ENCODE results near the gene TLX1. TPM values are rescaled to one million over a fixed set of nuclear protein-coding genes. Genes with fewer than 3 reads are reported as not detected.
A peak's percentile ranks its signal among the peaks of the same experiment; 100 is the strongest.

Gene TLX1
- total RNA-seq, 1 donor from 2014 or later, result not detected

DNA sequence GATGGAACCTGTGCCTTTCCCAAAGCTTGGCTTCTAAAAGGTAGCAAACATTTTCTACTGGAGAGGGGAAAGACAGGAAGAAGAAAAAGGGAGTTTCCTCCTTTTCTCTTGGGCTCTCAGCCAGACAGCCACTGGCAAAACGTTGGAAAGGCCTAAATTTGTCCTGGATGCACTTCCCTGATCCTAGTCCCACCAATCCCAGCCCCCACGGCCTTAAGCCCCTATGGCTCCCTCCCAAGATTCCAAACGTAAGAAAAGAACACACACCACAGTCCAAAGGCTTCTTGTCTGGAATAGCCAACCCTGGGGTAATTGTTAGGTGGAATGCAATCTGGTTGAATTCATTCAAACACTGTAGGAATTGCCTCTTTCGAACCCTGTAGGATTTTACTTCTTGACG, 959 bp upstream of the TLX1 start:
- ATAC-seq (ENCODE audit: poor library complexity), result no peak
- DNase-seq, result no peak
- intact Hi-C loops (cut with DNase I), result no loop called here

DNA sequence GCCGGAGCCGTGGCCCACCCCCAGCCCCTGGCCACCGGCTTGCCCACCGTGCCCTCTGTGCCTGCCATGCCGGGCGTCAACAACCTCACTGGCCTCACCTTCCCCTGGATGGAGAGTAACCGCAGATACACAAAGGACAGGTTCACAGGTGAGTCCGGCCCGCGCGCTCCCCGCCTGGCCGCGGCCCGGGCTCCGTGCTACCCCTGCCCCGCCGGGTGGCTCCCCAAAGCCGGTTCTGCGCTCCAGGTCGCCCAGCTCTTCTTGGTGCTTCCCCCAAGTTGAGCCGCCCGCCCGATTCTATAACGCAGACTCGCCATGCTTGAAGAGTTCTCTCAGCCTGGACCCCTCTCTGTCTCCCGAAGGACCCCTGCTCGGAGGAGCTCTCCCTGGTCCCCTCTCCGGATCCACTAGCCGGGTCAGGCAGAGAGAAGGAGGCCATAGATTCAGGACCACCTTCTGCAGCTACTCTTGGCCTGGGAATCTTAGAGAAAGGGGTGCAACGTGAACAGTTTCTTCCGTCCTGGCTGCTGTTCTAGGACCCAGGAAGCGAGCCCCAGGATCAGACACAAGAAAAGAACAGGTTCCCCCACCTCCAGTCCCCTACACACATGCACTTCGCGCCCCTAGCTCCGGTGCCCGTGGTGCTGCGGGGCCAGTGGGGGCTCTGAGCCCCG, 999 bp downstream of the TLX1 start:
- intact Hi-C loops (cut with DNase I), result no loop called here
- DNase-seq (no peak), ATAC-seq (ENCODE audit: poor library complexity) (no peak)

DNA sequence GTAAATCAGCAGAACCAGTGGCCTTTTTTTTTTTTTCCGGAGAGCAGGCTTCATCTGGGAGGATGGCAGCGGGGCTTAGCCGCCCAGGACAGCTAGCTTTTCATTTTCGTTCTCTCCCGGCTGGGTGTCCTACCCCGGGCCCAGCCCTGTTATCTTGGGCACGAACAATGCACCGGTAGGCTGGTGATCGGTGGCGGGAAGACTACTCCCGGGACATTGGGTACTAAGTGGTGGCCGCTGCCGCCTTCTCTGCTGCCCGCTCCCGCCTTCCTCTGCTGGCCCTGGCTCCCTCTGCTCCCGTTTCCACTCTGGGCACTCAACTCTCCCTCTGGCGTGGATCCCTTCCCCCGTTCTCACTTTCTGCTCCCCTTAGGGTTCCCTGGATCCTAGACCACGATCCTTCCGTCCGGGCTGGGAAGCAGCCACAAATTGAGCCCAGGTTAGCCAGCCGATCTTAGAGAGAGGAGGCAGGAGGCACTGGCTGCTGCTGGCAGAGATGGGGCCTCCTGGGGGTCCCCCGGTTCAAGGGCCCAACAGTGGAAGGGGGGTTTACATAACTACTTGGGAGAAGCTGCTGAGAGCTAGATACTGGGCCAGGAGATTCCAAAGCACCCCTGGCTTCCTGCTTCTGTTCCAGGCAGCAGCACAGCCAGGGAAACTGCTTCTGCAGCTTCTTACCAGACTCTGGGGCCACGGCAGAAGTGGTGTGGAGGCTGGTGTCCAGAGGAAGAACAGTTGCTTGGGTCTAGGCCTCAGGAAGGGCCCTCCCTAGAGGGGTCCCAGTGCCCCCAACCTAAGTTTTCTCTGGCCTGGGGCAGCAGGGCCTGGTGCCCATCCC, 1.8 kb downstream of the TLX1 start:
- ATAC-seq (ENCODE audit: poor library complexity) (no peak), DNase-seq (no peak)
- intact Hi-C loops (cut with DNase I), result no loop called here

DNA sequence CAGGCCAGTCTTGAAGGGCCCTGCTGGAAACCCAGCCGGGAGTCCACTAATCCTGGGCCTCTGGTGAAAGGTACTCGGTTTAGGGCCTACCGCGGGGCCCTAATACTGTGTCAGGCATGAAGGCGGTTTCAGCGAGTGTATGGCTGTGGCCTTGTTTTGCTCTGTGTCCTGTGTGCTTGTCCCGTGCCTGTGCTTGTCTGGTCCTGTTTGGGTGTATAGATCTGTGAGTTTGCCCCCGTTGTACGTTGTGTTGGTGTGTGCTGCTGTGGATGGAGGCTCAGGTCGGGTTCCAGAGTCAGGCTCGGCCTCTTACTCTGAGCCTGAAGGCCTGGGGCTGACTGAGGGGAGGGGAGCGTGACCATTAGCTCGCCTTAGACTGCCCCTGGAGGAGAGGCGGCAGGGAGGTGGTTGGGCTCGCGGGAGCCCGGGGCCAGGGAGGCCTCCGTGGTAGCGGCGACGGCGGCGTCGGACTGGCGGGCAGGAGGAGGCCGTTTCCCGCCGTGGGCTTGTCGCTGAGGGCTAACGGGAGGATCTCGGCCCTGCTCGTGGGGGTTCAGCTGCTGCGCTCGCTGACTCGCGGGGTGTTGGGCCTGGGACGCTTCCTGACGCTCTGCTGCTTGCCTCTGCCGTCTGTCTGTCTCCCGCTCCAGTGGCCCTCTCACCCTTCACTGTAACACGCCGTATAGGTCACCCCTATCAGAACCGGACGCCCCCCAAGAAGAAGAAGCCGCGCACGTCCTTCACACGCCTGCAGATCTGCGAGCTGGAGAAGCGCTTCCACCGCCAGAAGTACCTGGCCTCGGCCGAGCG, 2.6 kb downstream of the TLX1 start:
- ATAC-seq (ENCODE audit: poor library complexity) (no peak), DNase-seq (no peak)
- intact Hi-C loops (cut with DNase I), result no loop called here

DNA sequence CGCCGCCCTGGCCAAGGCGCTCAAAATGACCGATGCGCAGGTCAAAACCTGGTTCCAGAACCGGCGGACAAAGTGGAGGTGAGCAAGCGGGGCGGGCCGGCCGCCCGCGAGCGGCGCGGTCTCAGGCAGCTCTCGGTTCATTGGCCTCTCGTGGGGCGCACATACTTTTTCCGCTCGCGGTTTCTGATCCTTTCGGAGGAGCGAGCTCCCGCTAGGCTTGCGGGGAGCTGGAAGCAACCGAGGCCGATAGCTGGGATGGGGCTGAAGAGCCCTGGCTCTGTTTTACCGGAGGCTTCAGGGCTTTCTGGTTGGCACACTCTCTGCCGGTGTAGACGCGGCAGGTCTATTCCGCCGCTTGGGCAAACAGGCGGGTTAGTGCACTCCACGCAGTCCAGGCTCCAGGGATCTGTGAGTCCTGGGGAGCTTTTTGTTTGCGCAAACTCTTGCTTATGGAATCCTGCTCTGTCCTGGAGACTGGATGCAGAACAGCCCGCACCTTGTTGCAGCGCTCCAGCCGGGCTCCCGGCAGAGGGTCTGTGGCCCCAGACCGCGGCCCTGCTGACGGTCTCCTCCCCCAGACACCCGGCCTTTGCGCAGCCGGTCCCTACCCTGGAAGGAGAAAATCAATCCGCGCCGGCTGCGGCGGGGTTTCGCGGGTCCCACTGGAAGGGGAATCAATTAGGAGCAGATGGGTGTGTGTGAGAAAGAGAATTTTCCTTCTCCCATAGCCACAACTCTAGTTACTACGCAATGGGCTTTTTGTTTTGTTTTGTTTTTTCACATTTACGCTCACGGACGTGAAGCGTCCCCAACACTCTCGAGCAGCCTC, 3.4 kb downstream of the TLX1 start:
- DNase-seq (no peak), ATAC-seq (ENCODE audit: poor library complexity) (no peak)
- intact Hi-C loops (cut with DNase I), result no loop called here

DNA sequence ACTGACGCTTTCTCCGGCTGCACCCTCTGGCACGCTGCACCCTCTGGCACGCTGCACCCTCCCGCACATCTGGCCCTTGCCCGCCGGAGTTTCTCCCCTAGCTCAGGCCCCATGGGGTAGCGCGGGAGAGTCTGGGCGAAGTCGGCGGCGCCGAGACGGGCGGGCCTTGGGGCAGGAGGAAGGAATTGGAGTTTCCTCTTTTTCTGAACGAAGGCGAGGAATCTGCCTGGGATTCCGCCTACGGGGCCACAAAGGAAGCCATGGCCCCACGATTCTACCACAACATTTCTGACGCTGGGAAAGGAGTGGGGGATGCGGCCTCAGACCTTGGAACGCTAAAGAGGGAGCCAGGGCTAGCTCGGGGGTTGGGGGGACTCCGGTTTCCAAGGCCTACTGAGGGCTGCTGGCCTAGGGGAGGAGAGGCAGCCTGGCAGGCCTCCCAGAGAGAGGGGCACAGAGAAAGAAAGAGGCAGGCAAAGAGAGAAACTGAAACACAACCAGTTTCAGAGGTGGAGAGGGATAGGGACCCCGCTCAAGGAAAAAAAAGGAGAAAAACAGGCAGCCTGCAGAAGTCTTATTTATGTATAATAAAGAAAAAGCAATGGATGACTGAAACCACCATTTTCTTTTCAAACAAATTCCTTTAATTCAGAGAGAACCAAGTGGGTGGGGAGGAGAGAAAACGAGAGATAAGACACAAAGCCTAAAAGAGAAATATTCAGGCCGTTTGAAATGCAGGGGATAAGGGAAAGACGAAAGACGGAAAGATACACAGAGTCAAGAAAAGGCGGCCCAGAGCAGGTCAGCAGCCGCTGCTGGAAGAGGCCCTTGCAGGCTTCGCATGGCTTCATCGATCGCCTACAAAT, 4.3 kb downstream of the TLX1 start:
- intact Hi-C loops (cut with DNase I), result no loop called here
- ATAC-seq (ENCODE audit: poor library complexity) (no peak), DNase-seq (no peak)

DNA sequence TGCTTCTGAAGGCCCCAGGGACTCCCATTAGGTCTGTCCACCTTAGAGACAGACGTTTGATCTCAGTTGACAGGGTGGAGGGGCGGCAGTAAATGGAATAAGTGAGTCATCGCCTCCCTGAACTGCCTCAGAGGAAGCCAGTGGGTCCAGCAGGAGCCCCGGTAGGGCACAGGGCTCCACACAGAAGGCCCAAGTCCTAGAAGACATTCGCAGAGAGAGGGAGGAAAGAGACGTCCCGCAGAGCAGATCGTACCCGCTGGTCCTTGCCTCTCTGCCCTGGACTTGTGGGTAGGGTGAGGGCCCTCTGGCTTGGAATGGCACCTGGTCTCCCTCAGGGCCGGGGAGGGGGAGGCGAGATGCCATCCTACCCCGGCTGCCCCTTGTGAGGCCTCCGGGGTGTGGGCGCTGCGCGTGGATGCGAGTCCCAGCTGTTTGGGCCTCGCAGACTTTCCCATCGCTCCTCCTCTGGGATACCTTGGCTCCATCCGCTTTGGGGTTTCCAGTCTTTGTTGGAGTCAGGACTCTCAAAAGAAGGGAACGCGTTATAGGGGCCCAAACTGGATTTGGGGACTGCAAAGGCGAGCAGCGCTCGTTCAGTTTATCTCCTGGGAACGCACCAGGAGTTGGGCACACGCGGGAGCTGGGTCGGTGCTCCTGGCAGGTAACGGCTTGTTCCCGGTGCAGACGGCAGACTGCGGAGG, 5.1 kb downstream of the TLX1 start:
- intact Hi-C loops (cut with DNase I), result no loop called here
- ATAC-seq (ENCODE audit: poor library complexity), result no peak

DNA sequence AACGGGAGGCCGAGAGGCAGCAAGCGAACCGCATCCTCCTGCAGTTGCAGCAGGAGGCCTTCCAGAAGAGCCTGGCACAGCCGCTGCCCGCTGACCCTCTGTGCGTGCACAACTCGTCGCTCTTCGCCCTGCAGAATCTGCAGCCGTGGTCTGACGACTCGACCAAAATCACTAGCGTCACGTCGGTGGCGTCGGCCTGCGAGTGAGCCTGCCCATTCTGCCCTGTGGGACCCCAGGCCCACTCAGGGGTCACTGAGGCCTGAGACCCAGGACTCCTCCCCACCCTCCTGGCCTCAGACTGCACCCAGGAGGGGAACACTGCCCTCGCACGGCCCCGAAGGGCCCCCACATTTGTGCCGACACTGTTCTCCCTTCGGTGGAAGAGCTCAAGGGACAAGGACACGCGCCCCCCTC, 5.6 kb downstream of the TLX1 start:
- intact Hi-C loops (cut with DNase I), result no loop called here
- ATAC-seq (ENCODE audit: poor library complexity) (no peak), DNase-seq (no peak)

More for the DNA sequence above, 5.1 kb downstream of the TLX1 start:
- no peak for DNase-seq

DNA sequence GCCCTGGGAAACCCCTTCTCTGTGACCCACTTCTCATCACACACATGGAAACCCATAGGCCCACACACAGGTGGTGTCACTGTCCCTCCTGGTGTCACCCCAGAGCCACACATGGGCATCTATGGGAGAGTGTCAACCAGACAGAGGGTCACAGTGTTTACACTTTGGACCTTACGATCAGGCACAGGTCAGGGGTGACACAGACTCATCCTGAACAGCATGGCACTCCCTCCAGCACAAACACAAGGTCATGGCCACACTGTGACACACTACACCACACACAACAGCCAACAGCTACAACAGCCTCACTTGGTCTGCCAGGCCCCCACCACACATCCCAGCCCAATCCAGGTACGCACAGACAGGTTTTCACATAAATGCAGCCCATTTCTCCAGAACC, 6.2 kb downstream of the TLX1 start:
- intact Hi-C loops (cut with DNase I), result no loop called here
- no peak for ATAC-seq (ENCODE audit: poor library complexity)

DNA sequence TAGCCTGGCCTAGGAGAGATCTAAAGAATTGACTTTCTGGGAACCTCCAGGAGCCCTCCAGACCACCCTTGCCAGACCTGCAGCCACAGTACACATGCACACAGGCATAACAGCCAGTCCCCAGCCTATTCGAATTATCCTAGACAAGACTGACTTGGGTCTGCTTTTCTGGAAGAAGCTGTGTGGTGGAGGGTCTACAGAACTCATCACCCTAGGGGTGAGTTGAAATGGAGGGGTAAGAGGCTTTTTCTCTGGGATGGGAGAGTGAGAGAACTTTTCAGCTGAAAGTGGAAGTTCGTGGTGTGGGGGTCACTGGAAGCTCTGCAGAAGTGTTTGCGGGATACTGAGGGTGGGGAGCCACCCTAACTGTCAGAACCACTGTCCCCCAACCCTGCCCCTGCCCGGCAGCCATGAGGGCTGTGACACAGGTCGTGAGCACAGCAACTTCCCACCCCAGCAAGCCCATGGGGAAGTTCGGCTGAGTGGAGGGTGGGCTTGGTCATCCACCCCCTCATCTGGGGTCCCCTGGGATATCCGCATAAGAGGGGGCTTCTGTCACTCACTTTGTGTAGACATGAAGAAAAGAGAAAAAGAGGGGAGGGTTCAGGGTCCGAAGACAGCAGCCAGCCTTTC, 7.8 kb downstream of the TLX1 start:
- intact Hi-C loops (cut with DNase I), result no loop called here
- DNase-seq (no peak), ATAC-seq (ENCODE audit: poor library complexity) (no peak)

More for the DNA sequence above, 6.2 kb downstream of the TLX1 start:
- DNase-seq, result no peak

DNA sequence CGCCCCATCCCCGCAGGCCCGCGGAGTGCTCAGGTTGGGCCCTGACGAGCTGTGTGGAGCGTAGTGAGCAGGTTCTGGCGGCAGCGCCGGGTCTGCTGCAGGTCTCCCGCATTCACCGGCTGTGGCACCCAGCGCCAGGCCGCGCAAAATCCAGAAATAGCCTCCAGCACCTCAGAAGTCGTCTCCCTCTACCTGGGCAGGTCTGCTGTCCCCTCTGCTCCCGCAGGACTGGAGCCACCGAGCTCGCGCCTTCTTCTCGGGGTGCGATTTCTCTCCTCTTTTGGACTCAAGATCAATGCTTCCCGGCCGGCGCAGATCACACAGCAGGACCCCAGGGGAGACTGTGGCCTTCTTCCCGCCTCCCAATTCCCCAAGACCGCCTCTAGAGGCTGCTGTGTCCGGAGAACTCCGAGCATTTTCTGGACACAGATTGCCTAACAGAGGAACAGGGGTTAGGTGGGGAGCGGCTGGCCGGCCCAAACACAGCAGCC, 8.4 kb downstream of the TLX1 start:
- intact Hi-C loops (cut with DNase I), result no loop called here
- ATAC-seq (ENCODE audit: poor library complexity) (no peak), DNase-seq (no peak)

DNA sequence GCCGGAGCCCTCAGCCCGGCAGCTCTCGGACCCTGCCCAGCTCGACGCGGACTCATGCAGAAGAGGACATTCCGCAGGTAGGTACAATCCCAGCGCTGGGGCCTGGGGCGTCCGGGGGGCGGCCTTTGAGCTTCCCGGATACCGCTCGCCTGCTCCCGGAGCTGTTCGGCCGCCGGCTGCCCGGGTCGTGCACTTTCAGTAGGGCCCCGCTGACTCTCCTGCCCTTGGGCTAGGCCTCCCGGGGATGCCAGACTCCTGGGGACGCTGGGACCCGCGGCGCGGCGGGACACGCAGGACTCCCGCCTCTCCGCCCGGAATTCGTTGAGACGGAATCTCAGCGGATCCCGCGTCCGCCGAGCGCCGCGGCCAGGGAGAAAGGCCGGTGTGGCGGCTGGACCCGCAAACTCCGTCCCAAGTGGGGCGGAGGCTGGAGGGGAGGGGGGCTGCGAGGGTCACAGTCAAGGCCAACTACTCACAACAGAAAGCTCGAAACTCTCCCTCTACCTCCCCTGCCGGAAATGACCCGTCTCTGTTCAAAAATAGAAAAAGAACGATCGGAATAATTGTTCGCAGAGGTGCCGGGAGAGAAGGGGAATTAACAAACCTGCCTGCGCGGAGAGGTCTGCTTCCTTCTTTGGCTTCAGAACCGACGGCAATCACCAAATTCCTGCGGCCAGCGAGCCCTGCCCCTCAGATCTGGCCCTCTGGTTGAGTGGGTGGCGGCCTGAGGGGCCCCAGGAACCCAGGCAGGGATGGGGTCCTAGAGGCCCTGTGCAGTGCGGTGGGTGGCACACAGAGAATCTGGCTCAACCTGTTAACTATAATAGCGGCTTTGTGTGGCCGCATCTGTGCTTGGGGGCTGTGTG, 9.2 kb downstream of the TLX1 start:
- DNase-seq (no peak), ATAC-seq (ENCODE audit: poor library complexity) (no peak)
- intact Hi-C loops (cut with DNase I), result no loop called here

DNA sequence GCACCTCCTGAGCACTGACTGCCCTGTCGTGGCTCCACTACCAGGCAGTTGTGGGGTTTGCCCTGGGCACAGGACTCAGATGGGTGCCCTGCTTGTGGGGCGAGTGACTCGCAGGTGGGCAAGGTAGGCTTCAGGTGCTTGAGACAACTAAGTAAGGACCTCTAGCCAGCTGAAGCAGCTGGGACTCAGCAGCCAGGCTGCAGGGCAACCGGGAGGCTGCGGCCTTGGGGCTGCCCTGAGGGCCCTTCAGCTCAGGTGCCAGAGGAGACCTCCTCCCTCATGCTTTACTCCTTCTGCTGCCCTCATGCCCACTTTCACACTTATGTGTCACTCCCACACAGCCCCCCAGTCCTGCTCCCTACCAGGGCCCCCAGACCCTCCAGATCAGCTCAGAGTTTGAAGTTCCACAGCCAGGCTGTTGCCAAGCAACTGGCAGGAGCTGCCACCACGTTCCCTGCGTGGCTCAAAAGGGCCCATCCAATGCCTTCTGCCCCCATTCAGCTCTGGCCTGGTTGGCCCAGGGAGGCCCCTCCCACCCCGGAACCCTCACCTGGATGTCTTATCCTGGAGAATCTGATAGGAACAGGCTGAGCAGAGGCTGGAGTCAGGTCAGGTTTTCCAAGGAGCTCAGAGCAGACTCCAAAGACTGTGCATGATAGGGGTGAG, 10.0 kb downstream of the TLX1 start:
- ATAC-seq (ENCODE audit: poor library complexity) (no peak), DNase-seq (no peak)
- intact Hi-C loops (cut with DNase I), result no loop called here

DNA sequence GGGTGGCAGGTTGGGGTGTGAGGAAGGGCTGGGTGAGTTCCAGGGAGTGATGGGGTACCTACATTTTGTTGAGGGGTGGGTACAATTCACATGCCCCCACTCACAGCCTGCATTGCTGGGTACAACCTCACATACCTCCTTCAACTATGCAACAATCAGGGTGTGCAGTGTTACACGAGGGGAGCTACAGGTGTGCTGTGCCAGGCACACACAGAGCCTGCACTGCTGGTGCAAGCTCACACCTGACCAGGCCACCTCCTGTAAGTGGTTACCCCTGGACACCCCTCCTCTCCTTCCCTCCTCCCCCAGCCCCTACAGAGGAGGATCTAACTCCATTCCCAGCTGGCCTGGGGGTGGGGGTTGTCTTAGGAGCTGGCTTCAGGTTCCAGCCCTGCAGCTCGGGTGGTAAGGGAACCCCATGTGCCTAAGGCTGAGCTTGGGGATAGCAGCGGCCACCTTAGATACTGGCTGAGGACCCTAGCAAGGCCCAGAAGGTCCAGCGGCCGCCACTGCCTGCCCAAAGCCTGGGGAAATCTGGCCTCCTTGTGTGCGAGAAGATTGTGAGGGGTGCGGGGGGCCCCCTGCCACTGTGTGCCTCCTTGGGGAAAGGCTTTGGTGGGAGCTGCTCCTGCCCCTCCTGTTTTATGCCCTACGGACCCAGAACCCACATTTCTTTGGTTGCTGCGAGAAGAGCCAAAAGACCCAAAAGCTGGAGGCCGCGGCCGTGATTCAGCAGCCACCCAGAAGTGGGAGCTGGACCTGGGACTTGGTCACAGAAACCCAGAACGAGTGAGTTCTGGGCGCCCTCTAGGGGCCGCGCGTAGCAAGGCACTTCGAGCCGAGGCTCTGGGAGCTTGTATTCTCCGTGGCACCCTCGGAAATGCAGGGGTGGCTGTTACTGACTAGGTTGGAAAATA, 10.8 kb downstream of the TLX1 start:
- intact Hi-C loops (cut with DNase I), result loop anchor here (2.0 kb wide), 1 partner anchor 47 kb away; no protein-coding TSS in a partner anchor
- ATAC-seq (ENCODE audit: poor library complexity) (peak; percentile 95), DNase-seq (peak; percentile 87)

Data from Right ventricle myocardium superior (tissue), 1 donor.